Measurements from ENCODE around the gene KRT10.

The KRT10 gene

GRCh38 chr17:40833882-40834281 is 11.5 kb upstream of the KRT10 start:
- Histone ChIP-seq H3K4me3 (no peak overlapping the region), H3K27ac (no peak overlapping the region)
- no peak for TF ChIP-seq CTCF (IDR thresholded peaks at IDR 0.05)
- no peak for DNase-seq (ENCODE audit: low spot score)

- Histone ChIP-seq H3K4me3 (no peak overlapping the region), H3K27ac (no peak overlapping the region)
- DNase-seq (ENCODE audit: low spot score) = no peak
- no peak for TF ChIP-seq CTCF (IDR thresholded peaks at IDR 0.05)
Measured at GRCh38 chr17:40832840-40833239, 10.4 kb upstream of the KRT10 start.

- TF ChIP-seq CTCF (IDR thresholded peaks at IDR 0.05) = no peak
- Histone ChIP-seq H3K27ac (no peak overlapping the region), H3K4me3 (no peak overlapping the region)
- DNase-seq (ENCODE audit: low spot score) = no peak
Measured at GRCh38 chr17:40830085-40830776, 7.8 kb upstream of the KRT10 start.

- TF ChIP-seq CTCF (IDR thresholded peaks at IDR 0.05) = no peak
- peak overlapping the region; percentile 13 for H3K4me3 ChIP-seq
- H3K27ac ChIP-seq = peak overlapping the region; percentile 57 to 80
Measured at GRCh38 chr17:40828454-40829044, 6.1 kb upstream of the KRT10 start.

GRCh38 chr17:40827746-40828453 is 5.5 kb upstream of the KRT10 start:
- peak overlapping the region; percentile 57 to 80 for H3K27ac ChIP-seq

More at GRCh38 chr17:40828454-40829044, 6.1 kb upstream of the KRT10 start:
- DNase-seq (ENCODE audit: low spot score) = no peak

GRCh38 chr17:40825599-40825998 is 3.2 kb upstream of the KRT10 start:
- no peak for TF ChIP-seq CTCF (IDR thresholded peaks at IDR 0.05)
- Histone ChIP-seq H3K4me3 (no peak overlapping the region), H3K27ac (no peak overlapping the region)
- DNase-seq (ENCODE audit: low spot score) = no peak

More at GRCh38 chr17:40827746-40828453, 5.5 kb upstream of the KRT10 start:
- no peak for DNase-seq (ENCODE audit: low spot score)
- no peak for TF ChIP-seq CTCF (IDR thresholded peaks at IDR 0.05)
- H3K4me3 ChIP-seq = peak overlapping the region; percentile 13
